K562 (cell line): ENCODE measurements around the gene TMEM131. TPM values are rescaled to one million over a fixed set of nuclear protein-coding genes. Genes with fewer than 3 reads are reported as not detected.

Experiments
- GATAD2B ChIP-seq: fragments of 450-650 bp; IDR thresholded peaks from 2 replicates; pipeline ENCODE4 v1.6.1; 2017; ENCODE audit warnings: mild to moderate bottlenecking, borderline replicate concordance
- KDM4B ChIP-seq, 2 experiments: fragments of 450-650 bp in 1 of 2; sonication (generic) in 1 of 2; IDR thresholded peaks; 2 replicates each; pipeline ENCODE4 v1.6.1; 2016 to 2017; ENCODE audit warnings: borderline replicate concordance in 2 of 2, antibody characterized with exemption in 1 of 2, low read depth in 1 of 2, mild to moderate bottlenecking in 1 of 2
- MAFF ChIP-seq: IDR thresholded peaks from 2 replicates; pipeline ENCODE4 v1.6.1; 2012; ENCODE audit warnings: low read length, improper control_type of control experiment
- MTA1 ChIP-seq: fragments of 450-650 bp; IDR thresholded peaks from 2 replicates; pipeline ENCODE4 v1.6.1; 2017; ENCODE audit warnings: borderline replicate concordance
- NUFIP1 ChIP-seq: fragments of 450-650 bp; IDR thresholded peaks from 2 replicates; pipeline ENCODE4 v1.6.1; 2018; ENCODE audit not compliant: partially characterized antibody
- POLR2B ChIP-seq: fragments of 450-650 bp; IDR thresholded peaks from 2 replicates; pipeline ENCODE4 v1.6.1; 2018; ENCODE audit warnings: low read depth; ENCODE audit not compliant: partially characterized antibody
- RUNX1 ChIP-seq: sonication (generic); IDR thresholded peaks from 2 replicates; pipeline ENCODE4 v1.6.1; 2016; ENCODE audit warnings: antibody characterized with exemption, low read depth
- SAFB2 ChIP-seq: fragments of 200-400 bp; formaldehyde crosslinking; IDR thresholded peaks from 2 replicates; pipeline ENCODE4 v1.6.1; 2018; ENCODE audit warnings: borderline replicate concordance, low read length, low read depth, moderate library complexity; ENCODE audit not compliant: severe bottlenecking
- SRF ChIP-seq, 2 experiments: fragments of 250-450, 450-650 bp in 1 of 2; sonication (Bioruptor Pico) in 1 of 2; sonication (generic) in 1 of 2; formaldehyde crosslinking; IDR thresholded peaks; 2 replicates each; pipeline versions ENCODE4 v1.5.0 to v1.5.1; 2020 to 2022; ENCODE audit warnings: mild to moderate bottlenecking in 1 of 2, missing genetic modification reagents in 1 of 2
- TEAD2 ChIP-seq: fragments of 450-650 bp; IDR thresholded peaks from 2 replicates; pipeline ENCODE4 v1.6.1; 2016; ENCODE audit warnings: missing genetic modification characterization, control low read depth, missing compliant biosample characterization
- U2AF2 ChIP-seq: fragments of 200-400 bp; formaldehyde crosslinking; optimal IDR thresholded peaks from 2 replicates; pipeline ENCODE3; 2017; ENCODE audit warnings: low read depth, mild to moderate bottlenecking, low read length
- ZNF165 ChIP-seq: fragments of 250-450 bp; sonication (Bioruptor Pico); IDR thresholded peaks from 2 replicates; pipeline ENCODE4 v1.4.0; 2020; ENCODE audit warnings: borderline replicate concordance
- ZNF3 ChIP-seq: fragments of 250-450 bp; sonication (Bioruptor Pico); IDR thresholded peaks from 2 replicates; pipeline ENCODE4 v1.5.0; 2021; ENCODE audit warnings: mild to moderate bottlenecking, moderate library complexity
- ZNF589 ChIP-seq: fragments of 200-800 bp; sonication (Bioruptor generic); IDR thresholded peaks from 2 replicates; pipeline ENCODE4 v1.6.1; 2016; ENCODE audit warnings: low read depth, missing genetic modification characterization, missing compliant biosample characterization
- ZNF668 ChIP-seq: fragments of 250-450 bp; sonication (Bioruptor Pico); IDR thresholded peaks from 2 replicates; pipeline ENCODE4 v1.8.0; 2022; ENCODE audit warnings: mild to moderate bottlenecking, inconsistent platforms
- polyA plus RNA-seq, 8 experiments: library from polyadenylated mRNA; depleted of rRNA in 4 of 8; stranded (reverse) in 5 of 8; unstranded in 3 of 8; fragments of >200 nt; fragmentation: Nextera tagmentation in 2 of 8; fragmentation: Illumina TruSeq in 1 of 8; extraction: Ambion mirVana in 2 of 8; extraction: Trizol in 1 of 8; gene quantifications; 2 replicates each; pipeline versions ENCODE4 v1.2.1 to v1.2.3, GENCODE V29; 2011 to 2014; ENCODE audit warnings: inconsistent platforms in 1 of 8, missing spikeins in 1 of 8
- total RNA-seq, 7 experiments: library from RNA; depleted of rRNA in 6 of 7; stranded (reverse); fragments of >200 nt in 6 of 7; fragmentation: Illumina TruSeq in 2 of 7; extraction: Trizol in 2 of 7; gene quantifications; 2 replicates each; pipeline versions ENCODE4 v1.2.1 to v1.2.3, GENCODE V29; 2011 to 2021; ENCODE audit warnings: low replicate concordance in 1 of 7
- TF ChIP-seq, protein P1 (sequence below), 3 experiments: IDR thresholded peaks in 2 of 3; conservative IDR thresholded peaks in 1 of 3; 2 replicates each; pipeline ENCODE4 v1.5.1; 2011 to 2012; ENCODE audit warnings: low read length in 3 of 3, mild to moderate bottlenecking in 3 of 3, control low read depth in 2 of 3, improper control_type of control experiment in 1 of 3, inconsistent platforms in 1 of 3, low read depth in 1 of 3, mixed read lengths in 1 of 3, moderate library complexity in 1 of 3; ENCODE audit not compliant: insufficient read depth in 2 of 3
- TF ChIP-seq, protein P2 (sequence below): fragments of 250-450 bp; sonication (Bioruptor Pico); IDR thresholded peaks from 2 replicates; pipeline ENCODE4 v1.5.0; 2020; ENCODE audit warnings: mild to moderate bottlenecking
- TF ChIP-seq, protein P3 (sequence below): sonication (generic); formaldehyde crosslinking; IDR thresholded peaks from 2 replicates; pipeline ENCODE4 v1.5.0; 2020; ENCODE audit warnings: missing genetic modification reagents
- TF ChIP-seq, protein P4 (sequence below): fragments of 200-800 bp; sonication (Bioruptor generic); IDR thresholded peaks from 2 replicates; pipeline ENCODE4 v1.6.1; 2016; ENCODE audit warnings: missing genetic modification characterization, missing compliant biosample characterization

The TMEM131 gene
- total and polyA plus RNA-seq, 9 of the 15 experiments (the other 6 are each of a cell fraction or from before 2014, with no cell fraction given) = 2.5 to 21.1 (median 12.4) TPM

DNA sequence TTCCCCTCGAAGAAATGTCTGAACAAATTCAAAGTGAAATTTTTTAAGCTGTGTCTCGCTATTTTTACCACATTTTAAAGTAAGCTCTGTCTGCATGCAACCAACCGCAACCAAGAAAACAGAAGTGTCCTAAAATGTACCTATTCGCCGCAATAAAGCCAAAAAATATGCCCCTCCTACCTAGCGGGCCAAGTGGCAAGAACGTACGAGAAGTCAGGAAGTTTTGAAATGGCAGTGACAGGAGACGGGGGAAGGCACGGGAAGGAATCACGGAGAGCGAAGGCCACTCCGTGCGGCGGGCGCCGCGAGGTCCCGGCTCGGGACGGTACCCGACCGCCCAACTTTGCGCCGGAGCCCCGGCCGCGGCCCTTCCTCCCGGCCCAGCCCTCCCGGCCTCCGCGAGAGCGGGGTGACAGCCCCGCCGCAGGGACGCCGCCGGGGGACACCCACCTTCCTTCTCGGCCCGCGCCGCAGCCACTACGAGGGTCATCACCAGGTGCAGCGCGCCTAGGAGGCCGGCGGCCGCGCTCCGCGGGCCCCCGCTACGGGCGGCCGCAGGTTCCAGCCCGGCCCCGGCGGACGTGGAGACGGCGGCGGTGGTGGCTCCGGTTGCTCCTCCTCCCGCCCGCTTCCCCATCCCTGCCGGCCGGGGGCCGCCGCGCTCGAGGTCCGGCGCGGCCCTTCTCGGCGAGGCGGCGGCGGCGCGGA is 568 bp downstream of the TMEM131 start (continued):
- TF ChIP-seq ZNF589 (CRISPR knock-in tag) (no peak), ZNF3 (CRISPR knock-in tag) (no peak), POLR2B (no peak), SRF (CRISPR knock-in tag; IDR thresholded peaks at IDR 0.05) (peak in 1 of 2 experiments; percentile 58; a peak in 1 of 4 replicates), GATAD2B (peak; percentile 76; the same call in 1 of the 2 replicates), TEAD2 (no peak), ZNF165 (CRISPR knock-in tag) (no peak), ZNF668 (no peak), RUNX1 (no peak), MAFF (no peak), MTA1 (no peak), U2AF2 (no peak), SAFB2 (no peak), KDM4B (IDR thresholded peaks at IDR 0.05; ENCODE audit: borderline replicate concordance in 2 of 2, low read depth in 1 of 2) (no peak), NUFIP1 (no peak)
- TF ChIP-seq, protein P1, sequence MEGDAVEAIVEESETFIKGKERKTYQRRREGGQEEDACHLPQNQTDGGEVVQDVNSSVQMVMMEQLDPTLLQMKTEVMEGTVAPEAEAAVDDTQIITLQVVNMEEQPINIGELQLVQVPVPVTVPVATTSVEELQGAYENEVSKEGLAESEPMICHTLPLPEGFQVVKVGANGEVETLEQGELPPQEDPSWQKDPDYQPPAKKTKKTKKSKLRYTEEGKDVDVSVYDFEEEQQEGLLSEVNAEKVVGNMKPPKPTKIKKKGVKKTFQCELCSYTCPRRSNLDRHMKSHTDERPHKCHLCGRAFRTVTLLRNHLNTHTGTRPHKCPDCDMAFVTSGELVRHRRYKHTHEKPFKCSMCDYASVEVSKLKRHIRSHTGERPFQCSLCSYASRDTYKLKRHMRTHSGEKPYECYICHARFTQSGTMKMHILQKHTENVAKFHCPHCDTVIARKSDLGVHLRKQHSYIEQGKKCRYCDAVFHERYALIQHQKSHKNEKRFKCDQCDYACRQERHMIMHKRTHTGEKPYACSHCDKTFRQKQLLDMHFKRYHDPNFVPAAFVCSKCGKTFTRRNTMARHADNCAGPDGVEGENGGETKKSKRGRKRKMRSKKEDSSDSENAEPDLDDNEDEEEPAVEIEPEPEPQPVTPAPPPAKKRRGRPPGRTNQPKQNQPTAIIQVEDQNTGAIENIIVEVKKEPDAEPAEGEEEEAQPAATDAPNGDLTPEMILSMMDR (IDR thresholded peaks at IDR 0.05 in 2 of 3, conservative IDR thresholded peaks at IDR 0.05 in 1 of 3; ENCODE audit: insufficient read depth in 2 of 3, low read depth in 1 of 3, low read length in 3 of 3) = 0 out of 6 replicates have a peak, but pooled peaks of 1 of the 3 experiments have one; percentile 0
- TF ChIP-seq, protein P2, sequence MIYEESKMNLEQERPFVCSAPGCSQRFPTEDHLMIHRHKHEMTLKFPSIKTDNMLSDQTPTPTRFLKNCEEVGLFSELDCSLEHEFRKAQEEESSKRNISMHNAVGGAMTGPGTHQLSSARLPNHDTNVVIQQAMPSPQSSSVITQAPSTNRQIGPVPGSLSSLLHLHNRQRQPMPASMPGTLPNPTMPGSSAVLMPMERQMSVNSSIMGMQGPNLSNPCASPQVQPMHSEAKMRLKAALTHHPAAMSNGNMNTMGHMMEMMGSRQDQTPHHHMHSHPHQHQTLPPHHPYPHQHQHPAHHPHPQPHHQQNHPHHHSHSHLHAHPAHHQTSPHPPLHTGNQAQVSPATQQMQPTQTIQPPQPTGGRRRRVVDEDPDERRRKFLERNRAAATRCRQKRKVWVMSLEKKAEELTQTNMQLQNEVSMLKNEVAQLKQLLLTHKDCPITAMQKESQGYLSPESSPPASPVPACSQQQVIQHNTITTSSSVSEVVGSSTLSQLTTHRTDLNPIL (CRISPR knock-in tag) = no peak
- TF ChIP-seq, protein P3, sequence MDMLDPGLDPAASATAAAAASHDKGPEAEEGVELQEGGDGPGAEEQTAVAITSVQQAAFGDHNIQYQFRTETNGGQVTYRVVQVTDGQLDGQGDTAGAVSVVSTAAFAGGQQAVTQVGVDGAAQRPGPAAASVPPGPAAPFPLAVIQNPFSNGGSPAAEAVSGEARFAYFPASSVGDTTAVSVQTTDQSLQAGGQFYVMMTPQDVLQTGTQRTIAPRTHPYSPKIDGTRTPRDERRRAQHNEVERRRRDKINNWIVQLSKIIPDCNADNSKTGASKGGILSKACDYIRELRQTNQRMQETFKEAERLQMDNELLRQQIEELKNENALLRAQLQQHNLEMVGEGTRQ (CRISPR knock-in tag) = no peak
- TF ChIP-seq, protein P4, sequence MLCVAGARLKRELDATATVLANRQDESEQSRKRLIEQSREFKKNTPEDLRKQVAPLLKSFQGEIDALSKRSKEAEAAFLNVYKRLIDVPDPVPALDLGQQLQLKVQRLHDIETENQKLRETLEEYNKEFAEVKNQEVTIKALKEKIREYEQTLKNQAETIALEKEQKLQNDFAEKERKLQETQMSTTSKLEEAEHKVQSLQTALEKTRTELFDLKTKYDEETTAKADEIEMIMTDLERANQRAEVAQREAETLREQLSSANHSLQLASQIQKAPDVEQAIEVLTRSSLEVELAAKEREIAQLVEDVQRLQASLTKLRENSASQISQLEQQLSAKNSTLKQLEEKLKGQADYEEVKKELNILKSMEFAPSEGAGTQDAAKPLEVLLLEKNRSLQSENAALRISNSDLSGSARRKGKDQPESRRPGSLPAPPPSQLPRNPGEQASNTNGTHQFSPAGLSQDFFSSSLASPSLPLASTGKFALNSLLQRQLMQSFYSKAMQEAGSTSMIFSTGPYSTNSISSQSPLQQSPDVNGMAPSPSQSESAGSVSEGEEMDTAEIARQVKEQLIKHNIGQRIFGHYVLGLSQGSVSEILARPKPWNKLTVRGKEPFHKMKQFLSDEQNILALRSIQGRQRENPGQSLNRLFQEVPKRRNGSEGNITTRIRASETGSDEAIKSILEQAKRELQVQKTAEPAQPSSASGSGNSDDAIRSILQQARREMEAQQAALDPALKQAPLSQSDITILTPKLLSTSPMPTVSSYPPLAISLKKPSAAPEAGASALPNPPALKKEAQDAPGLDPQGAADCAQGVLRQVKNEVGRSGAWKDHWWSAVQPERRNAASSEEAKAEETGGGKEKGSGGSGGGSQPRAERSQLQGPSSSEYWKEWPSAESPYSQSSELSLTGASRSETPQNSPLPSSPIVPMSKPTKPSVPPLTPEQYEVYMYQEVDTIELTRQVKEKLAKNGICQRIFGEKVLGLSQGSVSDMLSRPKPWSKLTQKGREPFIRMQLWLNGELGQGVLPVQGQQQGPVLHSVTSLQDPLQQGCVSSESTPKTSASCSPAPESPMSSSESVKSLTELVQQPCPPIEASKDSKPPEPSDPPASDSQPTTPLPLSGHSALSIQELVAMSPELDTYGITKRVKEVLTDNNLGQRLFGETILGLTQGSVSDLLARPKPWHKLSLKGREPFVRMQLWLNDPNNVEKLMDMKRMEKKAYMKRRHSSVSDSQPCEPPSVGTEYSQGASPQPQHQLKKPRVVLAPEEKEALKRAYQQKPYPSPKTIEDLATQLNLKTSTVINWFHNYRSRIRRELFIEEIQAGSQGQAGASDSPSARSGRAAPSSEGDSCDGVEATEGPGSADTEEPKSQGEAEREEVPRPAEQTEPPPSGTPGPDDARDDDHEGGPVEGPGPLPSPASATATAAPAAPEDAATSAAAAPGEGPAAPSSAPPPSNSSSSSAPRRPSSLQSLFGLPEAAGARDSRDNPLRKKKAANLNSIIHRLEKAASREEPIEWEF (CRISPR knock-in tag) = no peak
